ENCODE results near the gene FAM163B. TPM values are rescaled to one million over a fixed set of nuclear protein-coding genes. Genes with fewer than 3 reads are reported as not detected.

Gene FAM163B
- total RNA-seq, 3 donors from 2014 or later (not counting 1 experiment from before 2014, with no cell fraction given) = not detected

DNA sequence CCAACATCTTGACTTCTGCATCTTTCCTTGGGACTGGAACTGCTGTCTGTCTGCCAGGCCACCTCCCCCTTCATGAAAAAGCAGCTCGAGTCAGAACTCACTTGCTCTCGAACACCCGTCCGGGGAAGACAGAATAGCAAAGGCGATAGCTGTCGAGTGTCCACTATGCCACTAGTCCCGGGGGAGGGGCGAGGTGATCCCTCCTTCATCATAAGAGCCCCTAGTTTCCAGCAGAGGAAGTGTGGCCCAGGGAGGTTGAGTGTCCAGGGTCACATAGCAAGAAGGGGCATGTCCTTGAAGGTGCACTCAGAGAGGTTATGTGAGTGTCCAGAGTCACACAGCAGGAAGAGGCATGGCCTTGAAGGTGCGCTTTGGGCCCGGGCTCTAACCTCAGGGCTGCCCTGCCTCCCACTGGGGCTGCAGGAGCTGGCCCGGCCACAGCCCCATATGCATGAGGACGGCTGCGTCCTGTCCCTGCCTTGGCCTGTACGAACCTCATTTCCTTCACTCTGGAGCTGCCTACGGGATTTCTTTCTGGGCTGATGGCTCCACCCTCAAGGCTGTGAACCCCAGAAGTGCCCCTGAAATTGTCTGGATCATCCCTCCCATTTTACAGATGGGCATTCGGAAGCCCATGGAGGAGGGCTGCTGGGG lies 33.6 kb upstream of the FAM163B start:
- intact Hi-C loops (cut with micrococcal nuclease) = no loop called here
- no peak overlapping the region for H3K27ac Mint-ChIP-seq
- Histone ChIP-seq H3K4me1 (ENCODE audit: control insufficient read depth, insufficient read depth, low read length) (no peaks in the 10 kb centered on the region), H3K9me3 (ENCODE audit: control insufficient read depth, insufficient read depth, low read length) (no peaks in the 10 kb centered on the region), H3K27me3 (ENCODE audit: control insufficient read depth, insufficient read depth, low read length) (no peaks in the 10 kb centered on the region), H3K36me3 (ENCODE audit: control insufficient read depth, insufficient read depth, low read length) (no peaks in the 10 kb centered on the region), H3K4me3 (ENCODE audit: low read length) (no peak overlapping the region), H3K27ac (ENCODE audit: low read length) (no peak overlapping the region)
- no peak overlapping the region for H3K4me3 Mint-ChIP-seq
- TF ChIP-seq, protein P1, sequence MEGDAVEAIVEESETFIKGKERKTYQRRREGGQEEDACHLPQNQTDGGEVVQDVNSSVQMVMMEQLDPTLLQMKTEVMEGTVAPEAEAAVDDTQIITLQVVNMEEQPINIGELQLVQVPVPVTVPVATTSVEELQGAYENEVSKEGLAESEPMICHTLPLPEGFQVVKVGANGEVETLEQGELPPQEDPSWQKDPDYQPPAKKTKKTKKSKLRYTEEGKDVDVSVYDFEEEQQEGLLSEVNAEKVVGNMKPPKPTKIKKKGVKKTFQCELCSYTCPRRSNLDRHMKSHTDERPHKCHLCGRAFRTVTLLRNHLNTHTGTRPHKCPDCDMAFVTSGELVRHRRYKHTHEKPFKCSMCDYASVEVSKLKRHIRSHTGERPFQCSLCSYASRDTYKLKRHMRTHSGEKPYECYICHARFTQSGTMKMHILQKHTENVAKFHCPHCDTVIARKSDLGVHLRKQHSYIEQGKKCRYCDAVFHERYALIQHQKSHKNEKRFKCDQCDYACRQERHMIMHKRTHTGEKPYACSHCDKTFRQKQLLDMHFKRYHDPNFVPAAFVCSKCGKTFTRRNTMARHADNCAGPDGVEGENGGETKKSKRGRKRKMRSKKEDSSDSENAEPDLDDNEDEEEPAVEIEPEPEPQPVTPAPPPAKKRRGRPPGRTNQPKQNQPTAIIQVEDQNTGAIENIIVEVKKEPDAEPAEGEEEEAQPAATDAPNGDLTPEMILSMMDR (IDR thresholded peaks at IDR 0.05) = no peak
- peaks cover 11% of the 10 kb centered on the region in 2 donors for H3K27me3 Mint-ChIP-seq (ENCODE audit: low read depth in 2 of 2)
- DNase-seq (no peak), ATAC-seq (no peak)
- H3K4me1 Mint-ChIP-seq = no peaks in the 10 kb centered on the region
- H3K36me3 Mint-ChIP-seq = no peaks in the 10 kb centered on the region
- WGBS (ENCODE audit: insufficient coverage) = 91% methylated on average over 16 of the region's 16 CpGs
- no peaks in the 10 kb centered on the region for H3K9me3 Mint-ChIP-seq

DNA sequence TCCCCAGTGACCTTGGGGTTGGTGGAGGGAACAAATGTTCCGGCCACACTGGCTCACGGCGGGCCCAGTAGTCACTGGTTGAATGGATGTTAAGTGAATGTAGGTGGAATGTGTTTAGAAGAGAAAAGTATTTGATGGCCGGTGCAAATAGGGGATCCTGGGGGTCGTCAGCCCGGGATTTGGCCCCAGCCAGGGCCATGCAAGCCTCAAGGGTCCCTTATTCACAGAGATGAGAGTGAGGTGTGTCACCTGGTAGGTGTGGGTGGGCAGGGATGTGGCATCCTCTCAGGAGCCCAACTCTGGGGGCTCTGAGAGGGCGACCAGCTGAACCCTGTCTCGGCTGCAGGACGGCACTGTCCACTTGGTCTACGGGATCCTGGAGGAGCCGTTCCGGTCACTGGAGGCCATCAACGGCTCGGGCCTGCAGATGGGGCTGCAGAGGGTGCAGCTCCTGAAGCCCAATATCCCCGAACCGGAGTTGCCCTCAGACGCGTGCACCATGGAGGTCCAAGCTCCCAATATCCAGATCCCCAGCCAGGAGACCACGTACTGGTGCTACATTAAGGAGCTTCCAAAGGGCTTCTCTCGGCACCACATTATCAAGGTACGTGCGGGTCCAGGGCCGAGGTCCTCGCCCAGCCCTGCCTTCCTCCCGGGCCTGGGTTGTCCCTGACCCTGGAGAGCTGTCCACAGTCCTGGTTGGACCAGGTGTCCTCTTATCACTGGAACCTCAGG lies 32.8 kb upstream of the FAM163B start:
- DNase-seq (no peak), ATAC-seq (no peak)
- no peaks in the 10 kb centered on the region for H3K9me3 Mint-ChIP-seq
- no peaks in the 10 kb centered on the region for H3K27me3 ChIP-seq (ENCODE audit: control insufficient read depth, insufficient read depth, low read length)
- H3K4me3 ChIP-seq (ENCODE audit: low read length) = no peak overlapping the region
- WGBS (ENCODE audit: insufficient coverage) = 85% methylated on average over 25 of the region's 25 CpGs
- no peaks in the 10 kb centered on the region for H3K36me3 Mint-ChIP-seq
- intact Hi-C loops (cut with micrococcal nuclease) = no loop called here
- H3K27ac ChIP-seq (ENCODE audit: low read length) = no peak overlapping the region
- no peaks in the 10 kb centered on the region for H3K4me1 Mint-ChIP-seq
- H3K27me3 Mint-ChIP-seq (ENCODE audit: low read depth in 2 of 2) = peaks cover 11% of the 10 kb centered on the region in 2 donors
- H3K27ac Mint-ChIP-seq = no peak overlapping the region
- no peak overlapping the region for H3K4me3 Mint-ChIP-seq
- H3K36me3 ChIP-seq (ENCODE audit: control insufficient read depth, insufficient read depth, low read length) = no peaks in the 10 kb centered on the region
- TF ChIP-seq, protein P1 (IDR thresholded peaks at IDR 0.05) = no peak
- no peaks in the 10 kb centered on the region for H3K9me3 ChIP-seq (ENCODE audit: control insufficient read depth, insufficient read depth, low read length)
- no peaks in the 10 kb centered on the region for H3K4me1 ChIP-seq (ENCODE audit: control insufficient read depth, insufficient read depth, low read length)

DNA sequence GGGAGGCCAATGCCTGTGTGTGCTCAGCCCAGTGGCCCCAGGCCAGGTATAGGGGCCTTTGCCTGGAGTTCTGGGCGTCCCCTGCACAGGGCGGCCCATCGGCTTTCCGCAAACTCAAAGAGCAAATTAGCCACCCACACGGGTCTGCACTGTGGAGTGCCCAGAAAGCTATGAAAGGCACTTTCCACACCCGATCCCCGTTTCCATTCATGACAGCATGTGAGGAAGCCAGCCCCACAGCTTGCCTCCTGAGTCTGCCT lies 32.1 kb upstream of the FAM163B start:
- Mint-ChIP-seq H3K4me1 (no peaks in the 10 kb centered on the region), H3K27ac (no peak overlapping the region)
- WGBS (ENCODE audit: insufficient coverage) = 90% methylated on average over 7 of the region's 7 CpGs

More for the DNA sequence above, 32.1 kb upstream of the FAM163B start:
- no peaks in the 10 kb centered on the region for H3K9me3 ChIP-seq (ENCODE audit: control insufficient read depth, insufficient read depth, low read length)
- Mint-ChIP-seq H3K4me3 (no peak overlapping the region), H3K36me3 (no peaks in the 10 kb centered on the region), H3K27me3 (ENCODE audit: low read depth in 2 of 2) (peaks cover 11 to 14% of the 10 kb centered on the region in 2 donors), H3K9me3 (no peaks in the 10 kb centered on the region)
- no peaks in the 10 kb centered on the region for H3K36me3 ChIP-seq (ENCODE audit: control insufficient read depth, insufficient read depth, low read length)
- H3K4me3 ChIP-seq (ENCODE audit: low read length) = no peak overlapping the region
- H3K27ac ChIP-seq (ENCODE audit: low read length) = no peak overlapping the region
- intact Hi-C loops (cut with micrococcal nuclease) = no loop called here
- ATAC-seq (no peak), DNase-seq (no peak)
- no peaks in the 10 kb centered on the region for H3K27me3 ChIP-seq (ENCODE audit: control insufficient read depth, insufficient read depth, low read length)
- TF ChIP-seq, protein P1 (IDR thresholded peaks at IDR 0.05) = no peak
- no peaks in the 10 kb centered on the region for H3K4me1 ChIP-seq (ENCODE audit: control insufficient read depth, insufficient read depth, low read length)
